Right ventricle myocardium superior (tissue), 1 donor: ENCODE results near the gene GRHL3. TPM values are rescaled to one million over a fixed set of nuclear protein-coding genes. Genes with fewer than 3 reads are reported as not detected.

ENCODE experiments used
- total RNA-seq: library from RNA; stranded (reverse); fragmentation: NEBNext Ultra II Directional; extraction: Animal tissue kit (Norgen Biotek cat#: 25700); gene quantifications from one replicate; pipeline ENCODE4 v1.2.1, GENCODE V29; 2021
- donor health status: DM: no; HTN: yes; CAD: no; lungs with severe emphysema.

Gene GRHL3
- total RNA-seq, 1 donor from 2014 or later, result not detected

Other genes with a start within 250 kb of the GRHL3 start
- gene MYOM3, start 207.2 kb upstream of the GRHL3 start, total RNA-seq, result 396 TPM
- 0.16 TPM for gene IL22RA1, start 176.2 kb upstream of the GRHL3 start, total RNA-seq
- gene IFNLR1, start 132.1 kb upstream of the GRHL3 start, total RNA-seq, result 2.8 TPM
- 5.6 TPM for gene STPG1, start 94.4 kb downstream of the GRHL3 start, total RNA-seq
- gene NIPAL3, start 96.4 kb downstream of the GRHL3 start, total RNA-seq, result 31.8 TPM
- 6.5 TPM for gene RCAN3, start 183.5 kb downstream of the GRHL3 start, total RNA-seq
- gene NCMAP, start 236.7 kb downstream of the GRHL3 start, total RNA-seq, result 0.27 TPM